MCF 10A (cell line): Measurements from ENCODE around the gene ENTPD3. TPM values are rescaled to one million over a fixed set of nuclear protein-coding genes. Genes with fewer than 3 reads are reported as not detected.

Experiments
- BruUV-seq: library from RNA; stranded (reverse); fragments of 400-500 nt; replicated peaks from 2 replicates; lab custom pipeline; 2021; lab: Mats Ljungman, UMichigan
- CTCF ChIA-PET: fragments of 300-600 bp; sonication (Branson Sonifier 250); formaldehyde crosslinking; extraction: SDS; loops from one replicate; lab custom pipeline; 2021; ENCODE audit warnings: antibody characterized with exemption, inconsistent platforms; lab: Yijun Ruan, JAX
- POLR2A ChIA-PET: fragments of 300-600, 350-650 bp; sonication (Branson Sonifier 250); formaldehyde crosslinking; extraction: SDS; loops from one replicate; lab custom pipeline; 2020; ENCODE audit warnings: antibody characterized with exemption, inconsistent platforms; lab: Yijun Ruan, JAX
- DNase-seq: peaks from one replicate; pipeline ENCODE4 v3.0.0-alpha.2; 2018; ENCODE audit not compliant: unreplicated experiment
- H3K27ac Mint-ChIP-seq: one replicate; pipeline ENCODE4 v1.8.0; 2022; ENCODE audit warnings: mild to moderate bottlenecking, low read depth, mixed read lengths; ENCODE audit not compliant: unreplicated experiment
- H3K27me3 Mint-ChIP-seq: one replicate; pipeline ENCODE4 v1.8.0; 2022; ENCODE audit warnings: mixed read lengths; ENCODE audit not compliant: insufficient read depth, unreplicated experiment
- H3K36me3 Mint-ChIP-seq: one replicate; pipeline ENCODE4 v1.8.0; 2022; ENCODE audit warnings: mild to moderate bottlenecking, moderate library complexity, mixed read lengths; ENCODE audit not compliant: insufficient read depth, unreplicated experiment
- H3K4me1 Mint-ChIP-seq: one replicate; pipeline ENCODE4 v1.8.0; 2022; ENCODE audit warnings: mixed read lengths; ENCODE audit not compliant: insufficient read depth, unreplicated experiment
- H3K4me3 Mint-ChIP-seq: one replicate; pipeline ENCODE4 v1.8.0; 2022; ENCODE audit warnings: mild to moderate bottlenecking, moderate library complexity, mixed read lengths; ENCODE audit not compliant: unreplicated experiment
- H3K9me3 Mint-ChIP-seq: one replicate; pipeline ENCODE4 v1.8.0; 2022; ENCODE audit warnings: mixed read lengths; ENCODE audit not compliant: unreplicated experiment
- CTCF ChIP-seq: fragments of 200-600 bp; IDR thresholded peaks from one replicate; pipeline ENCODE4 v1.8.0; 2022; ENCODE audit warnings: antibody characterized with exemption, mild to moderate bottlenecking; ENCODE audit not compliant: unreplicated experiment
- intact Hi-C: fragments of 100-400 bp; cut with micrococcal nuclease; formaldehyde crosslinking; loops from 2 replicates; pipeline ENCODE4 v1.14.1; 2022
- total RNA-seq: library from RNA; stranded (reverse); gene quantifications from 2 replicates; pipeline ENCODE4 v1.2.3, GENCODE V29; 2022

Gene ENTPD3
- total RNA-seq, 1 experiment from 2014 or later, result 0.28 TPM

- no peak for DNase-seq
- TF ChIP-seq CTCF, result no peak
- H3K9me3 Mint-ChIP-seq, result no peaks in the 10 kb centered on the region
- peaks cover 63% of the 10 kb centered on the region for H3K36me3 Mint-ChIP-seq
- no peaks in the 10 kb centered on the region for H3K27me3 Mint-ChIP-seq
- CTCF ChIA-PET, result interaction anchor here (0.6 to 1.2 kb wide), 3 partner anchors 18 to 137 kb away, joined by 3 to 6 read pairs (median 5); no protein-coding TSS in a partner anchor
- POLR2A ChIA-PET, result interaction anchor here (0.6 to 3.0 kb wide), 6 partner anchors 11 to 1290 kb away, joined by 3 to 15 read pairs (median 5); partner anchors contain the start of gene ZNF619
- no peak overlapping the region for H3K4me3 Mint-ChIP-seq
- BruUV-seq, result no TSS peak
- no peaks in the 10 kb centered on the region for H3K4me1 Mint-ChIP-seq
- intact Hi-C loops, result no loop called here
- H3K27ac Mint-ChIP-seq, result no peak overlapping the region
Measured at GRCh38 chr3:40465111-40465407, 78.1 kb downstream of the ENTPD3 start.

GRCh38 chr3:40465456-40465855, 78.5 kb downstream of the ENTPD3 start:
- Mint-ChIP-seq H3K27me3 (no peaks in the 10 kb centered on the region), H3K36me3 (peaks cover 59% of the 10 kb centered on the region), H3K9me3 (no peaks in the 10 kb centered on the region), H3K4me1 (no peaks in the 10 kb centered on the region), H3K27ac (no peak overlapping the region), H3K4me3 (no peak overlapping the region)
- POLR2A ChIA-PET, result interaction anchor here (0.8 to 3.0 kb wide), 6 partner anchors 9 to 62 kb away, joined by 3 to 15 read pairs (median 6); partner anchors contain the start of genes RPL14 and ZNF619
- no TSS peak for BruUV-seq
- intact Hi-C loops, result no loop called here
- CTCF ChIA-PET, result interaction anchor here (0.6 to 1.2 kb wide), 3 partner anchors 17 to 137 kb away, joined by 3 to 6 read pairs (median 5); no protein-coding TSS in a partner anchor
- no peak for DNase-seq
- TF ChIP-seq CTCF, result no peak

- Mint-ChIP-seq H3K27me3 (no peaks in the 10 kb centered on the region), H3K27ac (no peak overlapping the region), H3K4me3 (no peak overlapping the region), H3K4me1 (no peaks in the 10 kb centered on the region), H3K9me3 (no peaks in the 10 kb centered on the region), H3K36me3 (peaks cover 34% of the 10 kb centered on the region)
- ChIA-PET CTCF (no interaction called here), POLR2A (interaction anchor here (1.3 kb wide), 1 partner anchor 10 kb away, joined by 6 read pairs; no protein-coding TSS in a partner anchor)
- no TSS peak for BruUV-seq
- DNase-seq, result no peak
- TF ChIP-seq CTCF, result no peak
- intact Hi-C loops, result no loop called here
Measured at GRCh38 chr3:40468018-40468417, 81.0 kb downstream of the ENTPD3 start.

GRCh38 chr3:40470701-40471100, 83.7 kb downstream of the ENTPD3 start:
- no peak for TF ChIP-seq CTCF
- H3K27ac Mint-ChIP-seq, result no peak overlapping the region
- H3K4me3 Mint-ChIP-seq, result no peak overlapping the region
- peaks cover 7% of the 10 kb centered on the region for H3K36me3 Mint-ChIP-seq
- intact Hi-C loops, result loop anchor here (10.0 kb wide), 1 partner anchor 734 kb away; no protein-coding TSS in a partner anchor
- POLR2A ChIA-PET, result interaction anchor here (2.8 kb wide), 1 partner anchor 13 kb away, joined by 13 read pairs; the partner anchor contains the start of gene RPL14
- H3K4me1 Mint-ChIP-seq, result no peaks in the 10 kb centered on the region
- BruUV-seq, result no TSS peak
- H3K27me3 Mint-ChIP-seq, result no peaks in the 10 kb centered on the region
- CTCF ChIA-PET, result interaction anchor here (0.6 kb wide), 1 partner anchor 27 kb away, joined by 3 read pairs; no protein-coding TSS in a partner anchor
- no peaks in the 10 kb centered on the region for H3K9me3 Mint-ChIP-seq
- no peak for DNase-seq
